Activated CD8-positive, alpha-beta memory T cell treated with anti-CD3 and anti-CD28 coated beads, Interleukin-2, amount 50 U/mL, for 1 hour (primary cell): ENCODE measurements around the gene CTIF.

ENCODE experiments used
- DNase-seq: peaks from one replicate; pipeline ENCODE4 v3.0.0-alpha.2; 2020; ENCODE audit errors: extremely low read depth

The CTIF gene

GRCh38 chr18:48886520-48887293 is 347.9 kb downstream of the CTIF start:
- DNase-seq = no peak

GRCh38 chr18:48887294-48887904 is 348.6 kb downstream of the CTIF start:
- no peak for DNase-seq

- no peak for DNase-seq
Observed at GRCh38 chr18:48887905-48888772, 349.3 kb downstream of the CTIF start.

- DNase-seq = no peak
Observed at GRCh38 chr18:48888773-48889080, 349.9 kb downstream of the CTIF start.

GRCh38 chr18:48889115-48889941 is 350.5 kb downstream of the CTIF start:
- no peak for DNase-seq

GRCh38 chr18:48889981-48890762 is 351.3 kb downstream of the CTIF start:
- no peak for DNase-seq

GRCh38 chr18:48891721-48892120 is 352.9 kb downstream of the CTIF start:
- no peak for DNase-seq

- no peak for DNase-seq
Observed at GRCh38 chr18:48892146-48892855, 353.5 kb downstream of the CTIF start.

GRCh38 chr18:48893061-48893607 is 354.3 kb downstream of the CTIF start:
- DNase-seq = no peak

GRCh38 chr18:48893608-48894600 is 355.1 kb downstream of the CTIF start:
- no peak for DNase-seq

GRCh38 chr18:48894799-48895346 is 356.0 kb downstream of the CTIF start:
- DNase-seq = no peak

GRCh38 chr18:48896326-48896874 is 357.6 kb downstream of the CTIF start:
- DNase-seq = no peak

GRCh38 chr18:48896875-48897511 is 358.2 kb downstream of the CTIF start:
- DNase-seq = no peak

GRCh38 chr18:48897531-48897930 is 358.7 kb downstream of the CTIF start:
- no peak for DNase-seq

GRCh38 chr18:48898521-48898920 is 359.7 kb downstream of the CTIF start:
- no peak for DNase-seq

GRCh38 chr18:48899558-48900174 is 360.8 kb downstream of the CTIF start:
- DNase-seq = no peak

- DNase-seq = no peak
Observed at GRCh38 chr18:48900469-48900868, 361.6 kb downstream of the CTIF start.
